PFSK-1 (cell line): Measurements from ENCODE around the gene TMEM44.

Source experiments
- FOXP2 ChIP-seq: optimal IDR thresholded peaks from 2 replicates; pipeline ENCODE3; 2011; ENCODE audit warnings: borderline replicate concordance, control low read depth, inconsistent platforms; ENCODE audit not compliant: insufficient read depth; ENCODE audit errors: extremely low read length, extremely low read depth
- POLR2AphosphoS5 ChIP-seq: IDR thresholded peaks from 2 replicates; pipeline ENCODE4 v1.6.1; 2012; ENCODE audit warnings: low read depth, mild to moderate bottlenecking, control low read depth, low read length, moderate library complexity
- SIN3A ChIP-seq: IDR thresholded peaks from 2 replicates; pipeline ENCODE4 v1.6.1; 2012; ENCODE audit warnings: mild to moderate bottlenecking, low read length, moderate library complexity, borderline replicate concordance; ENCODE audit not compliant: insufficient read depth
- TAF1 ChIP-seq: IDR thresholded peaks from 2 replicates; pipeline ENCODE4 v1.6.1; 2012; ENCODE audit warnings: low read length, control low read depth, borderline replicate concordance; ENCODE audit not compliant: insufficient read depth
- TF ChIP-seq, protein P1 (sequence below), 2 experiments: IDR thresholded peaks; 2 replicates each; pipeline versions ENCODE4 v1.6.1 to v1.8.0; 2011 to 2012; ENCODE audit warnings: low read depth in 2 of 2, low read length in 2 of 2, control low read depth in 1 of 2, inconsistent platforms in 1 of 2, mild to moderate bottlenecking in 1 of 2, moderate library complexity in 1 of 2; ENCODE audit not compliant: insufficient read depth in 1 of 2

DNA sequence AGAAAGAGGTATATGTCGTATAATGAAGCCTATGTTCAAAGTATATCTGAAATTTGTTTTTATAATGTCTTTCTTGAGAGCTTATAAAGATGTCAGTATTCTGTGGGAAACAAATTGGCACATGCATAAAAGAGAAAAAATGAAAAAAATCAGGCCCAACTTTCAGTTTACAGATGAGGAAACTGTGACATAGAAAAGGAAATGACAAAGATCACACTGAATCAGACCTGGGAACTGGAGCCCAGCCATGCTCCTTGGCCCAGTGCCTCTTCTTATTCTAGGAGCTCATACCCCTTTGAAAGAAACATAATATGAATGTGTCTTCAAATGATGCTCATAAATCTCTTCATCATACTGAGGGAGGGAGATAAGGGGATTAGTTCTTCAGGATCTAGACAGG, 48.4 kb downstream of the TMEM44 start:
- no peak for TF ChIP-seq POLR2AphosphoS5
- TF ChIP-seq FOXP2 = no peak
- no peak for TF ChIP-seq TAF1
- TF ChIP-seq, protein P1, sequence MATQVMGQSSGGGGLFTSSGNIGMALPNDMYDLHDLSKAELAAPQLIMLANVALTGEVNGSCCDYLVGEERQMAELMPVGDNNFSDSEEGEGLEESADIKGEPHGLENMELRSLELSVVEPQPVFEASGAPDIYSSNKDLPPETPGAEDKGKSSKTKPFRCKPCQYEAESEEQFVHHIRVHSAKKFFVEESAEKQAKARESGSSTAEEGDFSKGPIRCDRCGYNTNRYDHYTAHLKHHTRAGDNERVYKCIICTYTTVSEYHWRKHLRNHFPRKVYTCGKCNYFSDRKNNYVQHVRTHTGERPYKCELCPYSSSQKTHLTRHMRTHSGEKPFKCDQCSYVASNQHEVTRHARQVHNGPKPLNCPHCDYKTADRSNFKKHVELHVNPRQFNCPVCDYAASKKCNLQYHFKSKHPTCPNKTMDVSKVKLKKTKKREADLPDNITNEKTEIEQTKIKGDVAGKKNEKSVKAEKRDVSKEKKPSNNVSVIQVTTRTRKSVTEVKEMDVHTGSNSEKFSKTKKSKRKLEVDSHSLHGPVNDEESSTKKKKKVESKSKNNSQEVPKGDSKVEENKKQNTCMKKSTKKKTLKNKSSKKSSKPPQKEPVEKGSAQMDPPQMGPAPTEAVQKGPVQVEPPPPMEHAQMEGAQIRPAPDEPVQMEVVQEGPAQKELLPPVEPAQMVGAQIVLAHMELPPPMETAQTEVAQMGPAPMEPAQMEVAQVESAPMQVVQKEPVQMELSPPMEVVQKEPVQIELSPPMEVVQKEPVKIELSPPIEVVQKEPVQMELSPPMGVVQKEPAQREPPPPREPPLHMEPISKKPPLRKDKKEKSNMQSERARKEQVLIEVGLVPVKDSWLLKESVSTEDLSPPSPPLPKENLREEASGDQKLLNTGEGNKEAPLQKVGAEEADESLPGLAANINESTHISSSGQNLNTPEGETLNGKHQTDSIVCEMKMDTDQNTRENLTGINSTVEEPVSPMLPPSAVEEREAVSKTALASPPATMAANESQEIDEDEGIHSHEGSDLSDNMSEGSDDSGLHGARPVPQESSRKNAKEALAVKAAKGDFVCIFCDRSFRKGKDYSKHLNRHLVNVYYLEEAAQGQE (IDR thresholded peaks at IDR 0.05; ENCODE audit: insufficient read depth in 1 of 2, low read depth in 2 of 2, low read length in 2 of 2) = no peak
- TF ChIP-seq SIN3A = no peak
